ENCODE data around the gene MGAT4C. TPM values are rescaled to one million over a fixed set of nuclear protein-coding genes. Genes with fewer than 3 reads are reported as not detected.
"Not testable (repeated sequence)": the region's sequence is repeated elsewhere in the genome, so short reads cannot be mapped to it uniquely, and the experiment has no call there.

Gene MGAT4C
- total RNA-seq = 0.16 TPM
- polyA plus RNA-seq (ENCODE audit: insufficient read depth, low read depth, low replicate concordance) = not detected
- long read RNA-seq, donor 1, full-length matches to known transcripts = 2 of 2 reads
- long read RNA-seq, donor 1, partial matches to known transcripts = 0 of 2 reads
- long read RNA-seq, donor 1, other reads (novel, unspliced or antisense) = 0 of 2 reads
- long read RNA-seq, donor 2 = 0 reads
- long read RNA-seq, donor 3, full-length matches to known transcripts = 1 of 1 reads
- long read RNA-seq, donor 3, partial matches to known transcripts = 0 of 1 reads
- long read RNA-seq, donor 3, other reads (novel, unspliced or antisense) = 0 of 1 reads
- long read RNA-seq, donor 4 = 0 reads
- long read RNA-seq, donor 5 = 0 reads
- long read RNA-seq, donor 6 = 0 reads
- long read RNA-seq, donor 7, full-length matches to known transcripts = 1 of 1 reads
- long read RNA-seq, donor 7, partial matches to known transcripts = 0 of 1 reads
- long read RNA-seq, donor 7, other reads (novel, unspliced or antisense) = 0 of 1 reads
- long read RNA-seq, donor 8 = 0 reads
- long read RNA-seq, donor 9 = 0 reads
- long read RNA-seq, donor 10 = 0 reads

GRCh38 chr12:86256163-86256562 lies at the start of gene MGAT4C:
TSS of gene MGAT4C (minus strand) at chr12:86256391.
- no peak within 1 kb of the TSS for H3K27ac ChIP-seq (ENCODE audit: low read depth in 2 of 2, low read length in 2 of 2)
- intact Hi-C loops (cut with DNase I) = no loop called here

GRCh38 chr12:86296396-86296795 lies 40.2 kb upstream of the MGAT4C start:
- H3K27ac ChIP-seq (ENCODE audit: low read depth in 2 of 2, low read length in 2 of 2); intact Hi-C loops (cut with DNase I); H3K27me3 ChIP-seq (ENCODE audit: control insufficient read depth, insufficient read depth, low read length); H3K4me1 ChIP-seq (ENCODE audit: control insufficient read depth in 2 of 3, insufficient read depth in 2 of 3, low read depth in 1 of 3, low read length in 3 of 3); H3K4me3 ChIP-seq (ENCODE audit: low read length in 3 of 3); FAIRE-seq; H3K36me3 ChIP-seq (ENCODE audit: control insufficient read depth in 2 of 3, insufficient read depth in 3 of 3, low read length in 3 of 3); H3K9me3 ChIP-seq (ENCODE audit: control insufficient read depth in 2 of 3, insufficient read depth in 1 of 3, low read length in 3 of 3); H3K9ac ChIP-seq (ENCODE audit: low read length in 3 of 3): not testable (repeated sequence)
- DNase-seq = peak in 1 of 5 donors; percentile 48

More at GRCh38 chr12:86256163-86256562, at the start of gene MGAT4C:
- H3K4me1 ChIP-seq (ENCODE audit: control insufficient read depth in 2 of 3, insufficient read depth in 2 of 3, low read depth in 1 of 3, low read length in 3 of 3) = no peaks in the 10 kb centered on the region
- H3K27me3 ChIP-seq (ENCODE audit: control insufficient read depth, insufficient read depth, low read length) = no peaks in the 10 kb centered on the region
- no peak for TF ChIP-seq CTCF (IDR thresholded peaks at IDR 0.05; ENCODE audit: borderline replicate concordance, extremely low read depth, insufficient read depth)
- H3K9me3 ChIP-seq (ENCODE audit: control insufficient read depth in 2 of 3, insufficient read depth in 1 of 3, low read length in 3 of 3) = no peaks in the 10 kb centered on the region
- H3K9ac ChIP-seq (ENCODE audit: low read length in 3 of 3) = no peak within 1 kb of the TSS
- no peaks in the 10 kb centered on the region for H3K36me3 ChIP-seq (ENCODE audit: control insufficient read depth in 2 of 3, insufficient read depth in 3 of 3, low read length in 3 of 3)
- FAIRE-seq (no peak), DNase-seq (no peak)
- H3K4me3 ChIP-seq (ENCODE audit: low read length in 3 of 3) = no peak within 1 kb of the TSS

- TF ChIP-seq CTCF (IDR thresholded peaks at IDR 0.05; ENCODE audit: borderline replicate concordance, extremely low read depth, insufficient read depth) = no peak
- Histone ChIP-seq H3K4me3 (ENCODE audit: low read length in 3 of 3) (no peak overlapping the region), H3K27me3 (ENCODE audit: control insufficient read depth, insufficient read depth, low read length) (no peaks in the 10 kb centered on the region), H3K27ac (ENCODE audit: low read depth in 2 of 2, low read length in 2 of 2) (no peak overlapping the region), H3K9me3 (ENCODE audit: control insufficient read depth in 2 of 3, insufficient read depth in 1 of 3, low read length in 3 of 3) (no peaks in the 10 kb centered on the region), H3K36me3 (ENCODE audit: control insufficient read depth in 2 of 3, insufficient read depth in 3 of 3, low read length in 3 of 3) (no peaks in the 10 kb centered on the region), H3K4me1 (ENCODE audit: control insufficient read depth in 2 of 3, insufficient read depth in 2 of 3, low read depth in 1 of 3, low read length in 3 of 3) (no peaks in the 10 kb centered on the region), H3K9ac (ENCODE audit: low read length in 3 of 3) (no peak overlapping the region)
- FAIRE-seq (no peak), DNase-seq (no peak)
- intact Hi-C loops (cut with DNase I) = no loop called here
Measured at GRCh38 chr12:86293682-86294240, 37.6 kb upstream of the MGAT4C start.

GRCh38 chr12:86292480-86292879 lies 36.3 kb upstream of the MGAT4C start:
- intact Hi-C loops (cut with DNase I) = no loop called here
- Histone ChIP-seq H3K27ac (ENCODE audit: low read depth in 2 of 2, low read length in 2 of 2) (no peak overlapping the region), H3K36me3 (ENCODE audit: control insufficient read depth in 2 of 3, insufficient read depth in 3 of 3, low read length in 3 of 3) (no peaks in the 10 kb centered on the region), H3K27me3 (ENCODE audit: control insufficient read depth, insufficient read depth, low read length) (no peaks in the 10 kb centered on the region), H3K9ac (ENCODE audit: low read length in 3 of 3) (no peak overlapping the region), H3K4me1 (ENCODE audit: control insufficient read depth in 2 of 3, insufficient read depth in 2 of 3, low read depth in 1 of 3, low read length in 3 of 3) (no peaks in the 10 kb centered on the region), H3K4me3 (ENCODE audit: low read length in 3 of 3) (no peak overlapping the region), H3K9me3 (ENCODE audit: control insufficient read depth in 2 of 3, insufficient read depth in 1 of 3, low read length in 3 of 3) (no peaks in the 10 kb centered on the region)
- FAIRE-seq (no peak), DNase-seq (no peak)
- TF ChIP-seq CTCF (IDR thresholded peaks at IDR 0.05; ENCODE audit: borderline replicate concordance, extremely low read depth, insufficient read depth) = no peak
